Activated CD4-positive, alpha-beta T cell treated with anti-CD3 and anti-CD28 coated beads, Interleukin-10, Interleukin-2, amounts not matched to agents 100 ng/mL and 50 ng/mL, durations not matched to agents 16 hours and 8 hours (primary cell): Measurements from ENCODE around the gene INTS12.
"Not testable (repeated sequence)": the region's sequence is repeated elsewhere in the genome, so short reads cannot be mapped to it uniquely, and the experiment has no call there.

ENCODE experiments used
- DNase-seq: peaks from one replicate; pipeline ENCODE4 v3.0.0-alpha.2; 2020

The INTS12 gene, protein sequence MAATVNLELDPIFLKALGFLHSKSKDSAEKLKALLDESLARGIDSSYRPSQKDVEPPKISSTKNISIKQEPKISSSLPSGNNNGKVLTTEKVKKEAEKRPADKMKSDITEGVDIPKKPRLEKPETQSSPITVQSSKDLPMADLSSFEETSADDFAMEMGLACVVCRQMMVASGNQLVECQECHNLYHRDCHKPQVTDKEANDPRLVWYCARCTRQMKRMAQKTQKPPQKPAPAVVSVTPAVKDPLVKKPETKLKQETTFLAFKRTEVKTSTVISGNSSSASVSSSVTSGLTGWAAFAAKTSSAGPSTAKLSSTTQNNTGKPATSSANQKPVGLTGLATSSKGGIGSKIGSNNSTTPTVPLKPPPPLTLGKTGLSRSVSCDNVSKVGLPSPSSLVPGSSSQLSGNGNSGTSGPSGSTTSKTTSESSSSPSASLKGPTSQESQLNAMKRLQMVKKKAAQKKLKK

DNA sequence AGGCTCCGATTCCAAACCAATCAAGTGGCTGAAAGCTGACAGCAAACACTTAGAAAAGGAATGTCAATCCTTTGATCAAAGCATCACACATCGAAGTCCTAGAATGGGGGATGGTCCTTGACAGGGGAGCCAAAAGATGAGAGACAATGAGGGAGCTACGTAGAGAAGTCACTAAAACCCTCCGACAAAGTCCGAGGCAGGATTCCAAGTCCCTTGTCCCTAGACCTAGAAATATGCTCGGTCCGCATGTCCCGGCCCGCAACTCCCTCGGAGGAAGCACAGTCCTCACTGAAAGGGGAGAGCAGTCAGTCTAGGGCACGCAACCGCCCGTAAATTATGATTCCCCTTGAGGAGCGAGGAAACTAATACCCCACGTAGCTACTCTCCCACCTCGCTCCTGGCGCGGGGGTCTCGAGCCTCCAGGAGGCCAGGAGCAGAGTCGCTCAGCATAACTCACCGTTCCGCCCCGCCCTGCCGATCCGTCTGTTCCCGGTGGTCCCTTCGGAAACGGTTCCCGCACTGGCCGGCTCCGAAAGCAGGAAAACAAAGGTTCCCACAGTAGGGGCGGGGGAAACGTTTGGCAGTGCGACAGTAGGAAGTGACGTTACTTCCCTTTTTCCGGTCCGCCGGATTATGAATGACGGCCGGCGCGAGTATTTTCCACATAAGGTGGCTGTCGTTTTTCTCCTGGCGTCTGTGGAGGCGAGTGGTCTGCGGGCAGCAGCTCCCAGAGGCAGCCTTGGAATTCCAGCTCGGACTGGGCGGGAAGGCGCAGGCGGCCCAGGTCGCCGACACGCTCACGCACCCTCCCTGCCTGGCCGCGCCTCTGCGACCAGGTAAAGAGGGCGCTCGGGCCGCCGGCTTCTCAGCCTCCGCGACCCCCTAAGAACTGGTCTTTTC lies at the start of gene INTS12, which contains the start of gene GSTCD:
TSS of gene INTS12 (minus strand) at position 509 of the 900 bp plus-strand sequence. CDS start 8,684 bp downstream, outside the sequence.
TSS of gene GSTCD (plus strand) at position 604 of the 900 bp plus-strand sequence. CDS start 8,830 bp downstream, outside the sequence.
- DNase-seq = peak; percentile 93

DNA sequence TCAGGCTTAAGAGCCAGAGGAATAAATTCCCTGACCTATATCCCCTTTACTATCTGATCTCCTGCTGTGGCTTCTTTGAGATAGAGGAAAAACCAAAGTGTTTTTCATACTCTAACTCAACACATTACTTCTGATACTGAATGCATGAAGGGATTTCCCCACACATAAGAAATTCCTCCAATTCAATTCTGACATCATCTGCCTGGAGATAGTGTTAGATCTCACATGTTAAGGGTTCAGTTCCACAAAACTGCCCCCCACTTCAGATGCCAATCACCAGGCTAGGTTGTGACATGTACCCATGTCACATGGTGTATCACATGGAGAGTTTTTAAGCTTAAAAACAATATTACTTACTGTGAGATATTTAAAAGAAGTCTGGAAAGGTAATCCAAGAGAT lies 46.9 kb upstream of the INTS12 start:
- no peak for DNase-seq

DNA sequence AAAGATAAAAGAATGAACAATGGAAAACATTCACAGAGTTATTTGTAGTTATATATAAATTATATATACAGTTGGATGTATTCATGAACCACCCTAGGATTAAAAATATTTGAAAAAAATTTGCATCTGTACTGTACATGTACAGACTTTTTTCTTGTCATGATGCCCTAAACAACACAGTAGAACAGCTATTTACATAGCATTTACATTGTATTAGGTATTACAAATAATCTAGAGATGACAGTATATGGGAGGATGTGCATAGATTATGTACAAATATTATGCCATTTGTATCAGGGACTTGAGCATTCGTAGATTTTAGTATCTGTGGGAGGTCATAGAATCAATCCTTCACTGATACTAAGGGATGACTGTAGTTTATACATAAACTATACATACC lies 44.9 kb upstream of the INTS12 start:
- no peak for DNase-seq

DNA sequence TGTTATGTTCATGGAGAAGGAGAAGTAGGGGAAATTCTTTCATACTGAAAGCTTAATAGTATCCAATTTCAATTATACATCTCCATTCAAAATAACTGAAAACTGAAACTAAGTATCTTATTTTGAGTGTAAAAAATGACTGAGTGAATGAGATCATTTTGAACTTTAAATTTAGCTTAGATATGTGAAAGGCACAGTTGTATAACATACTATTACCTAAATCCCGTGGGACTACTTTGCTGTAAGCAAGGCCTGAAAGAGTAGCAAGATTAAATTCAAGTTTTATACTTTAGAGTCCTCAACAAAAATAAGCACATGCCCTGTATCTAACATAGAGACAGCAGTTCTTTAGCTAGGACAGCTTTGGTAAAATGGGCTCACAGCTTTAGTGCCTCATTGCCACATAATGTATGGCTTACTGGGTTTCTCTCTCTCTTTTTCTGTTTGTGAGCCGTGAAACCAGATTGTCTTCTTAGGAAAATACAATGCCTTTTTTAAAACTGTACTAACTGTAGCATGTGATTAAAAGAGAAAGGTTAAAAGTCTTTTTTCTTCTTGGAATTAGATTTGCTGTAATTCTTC lies 43.3 kb upstream of the INTS12 start:
- DNase-seq = no peak

DNA sequence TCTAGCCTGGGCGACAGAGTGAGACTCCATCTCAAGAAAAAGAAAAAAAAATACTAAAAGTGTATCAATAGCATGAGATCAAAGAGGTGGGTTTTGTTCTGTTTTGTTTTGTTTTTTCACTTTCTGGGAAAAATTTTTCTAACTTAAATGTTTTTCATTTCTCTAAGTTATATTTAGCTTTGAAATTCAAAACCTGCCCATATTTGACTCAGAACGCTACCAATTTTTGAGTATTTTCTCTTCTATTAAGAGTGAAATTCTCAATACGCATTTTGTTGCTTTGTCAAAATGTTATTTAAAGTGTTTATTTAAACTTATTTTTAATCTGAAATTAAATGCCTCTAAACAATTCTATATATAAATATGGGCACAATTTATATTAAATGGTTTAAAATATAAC lies 39.7 kb upstream of the INTS12 start:
- DNase-seq = no peak

DNA sequence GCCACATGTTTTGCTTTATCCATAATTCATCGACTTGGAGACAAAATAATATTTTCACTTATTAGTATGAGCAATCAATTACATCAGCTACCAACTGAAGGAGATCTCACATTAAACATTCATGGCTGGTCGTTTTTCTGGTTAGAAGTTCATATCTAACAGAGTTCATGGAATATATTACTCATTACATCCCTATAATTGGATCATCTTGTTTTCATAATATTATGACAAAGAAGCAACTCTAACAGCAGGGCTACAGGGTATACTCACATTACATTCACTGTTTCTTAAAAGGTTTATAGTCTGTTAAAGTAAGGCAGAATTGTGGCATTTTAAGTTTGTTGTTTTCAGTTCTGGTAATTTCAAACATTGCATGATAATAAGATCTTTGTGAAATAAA lies 33.1 kb upstream of the INTS12 start:
- DNase-seq = no peak

DNA sequence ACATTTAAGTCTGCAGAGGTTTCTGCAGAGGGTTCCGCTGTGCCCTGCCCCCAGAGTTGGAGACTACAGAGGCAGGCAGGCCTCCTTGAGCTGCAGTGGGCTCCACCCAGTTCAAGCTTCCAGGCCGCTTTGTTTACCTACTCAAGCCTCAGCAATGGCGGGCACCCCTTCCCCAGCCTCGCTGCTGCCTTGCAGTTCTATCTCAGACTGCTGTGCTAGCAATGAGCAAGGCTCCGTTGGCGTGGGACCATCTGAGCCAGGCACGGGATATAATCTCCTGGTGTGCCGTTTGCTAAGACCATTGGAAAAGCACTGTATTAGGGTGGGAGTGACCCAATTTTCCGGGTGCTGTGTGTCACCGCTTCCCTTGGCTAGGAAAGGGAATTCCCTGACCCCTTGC lies 26.7 kb upstream of the INTS12 start:
- not testable (repeated sequence) for DNase-seq

DNA sequence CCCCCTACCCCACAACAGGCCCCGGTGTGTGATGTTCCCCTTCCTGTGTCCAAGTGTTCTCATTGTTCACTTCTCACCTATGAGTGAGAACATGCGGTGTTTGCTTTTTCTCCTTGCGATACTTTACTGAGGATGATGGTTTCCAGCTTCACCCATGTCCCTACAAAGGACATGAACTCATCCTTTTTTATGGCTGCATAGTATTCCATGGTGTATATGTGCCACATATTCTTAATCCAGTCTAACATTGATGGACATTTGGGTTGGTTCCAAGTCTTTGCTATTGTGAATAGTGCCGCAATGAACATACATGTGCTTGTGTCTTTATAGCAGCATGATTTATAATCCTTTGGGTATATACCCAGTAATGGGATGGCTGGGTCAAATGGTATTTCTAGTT lies 21.4 kb upstream of the INTS12 start:
- not testable (repeated sequence) for DNase-seq

DNA sequence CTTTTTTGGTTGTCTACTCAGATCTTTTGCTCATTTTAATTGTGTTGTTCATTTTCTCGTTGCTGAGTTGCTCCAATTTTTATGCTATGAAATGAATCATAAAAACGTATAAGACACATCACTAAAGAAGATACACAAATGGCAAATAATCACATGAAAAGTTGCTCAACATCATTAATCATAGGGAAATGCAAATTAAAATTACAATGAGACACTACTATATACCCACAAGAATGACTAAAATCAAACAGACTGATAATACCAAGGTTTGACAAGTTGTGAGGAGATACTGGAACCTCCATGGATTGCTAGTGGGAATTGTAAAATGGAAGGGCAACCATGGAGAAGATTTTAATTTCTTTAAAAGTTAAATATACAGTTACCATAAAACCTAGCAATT lies 17.1 kb upstream of the INTS12 start:
- no peak for DNase-seq

DNA sequence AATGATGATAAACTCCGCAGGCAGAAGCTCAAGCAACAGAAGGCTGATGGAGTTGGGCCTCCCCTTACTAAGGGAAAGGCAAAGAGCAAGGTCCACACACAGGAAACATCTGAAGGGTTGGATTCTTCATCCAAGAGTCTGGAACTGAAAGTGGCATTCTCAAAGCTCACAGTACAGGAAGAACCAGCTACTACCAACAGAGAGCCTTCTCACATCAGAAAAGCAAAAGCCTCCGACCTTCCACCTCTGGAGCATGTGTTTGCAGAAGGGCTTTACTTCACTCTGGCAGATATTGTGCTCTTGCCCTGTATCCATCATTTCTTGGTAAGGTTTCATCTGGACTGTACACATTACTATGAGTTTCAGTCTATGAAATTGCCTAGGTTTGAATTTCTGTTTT lies 10.7 kb upstream of the INTS12 start:
- no peak for DNase-seq

DNA sequence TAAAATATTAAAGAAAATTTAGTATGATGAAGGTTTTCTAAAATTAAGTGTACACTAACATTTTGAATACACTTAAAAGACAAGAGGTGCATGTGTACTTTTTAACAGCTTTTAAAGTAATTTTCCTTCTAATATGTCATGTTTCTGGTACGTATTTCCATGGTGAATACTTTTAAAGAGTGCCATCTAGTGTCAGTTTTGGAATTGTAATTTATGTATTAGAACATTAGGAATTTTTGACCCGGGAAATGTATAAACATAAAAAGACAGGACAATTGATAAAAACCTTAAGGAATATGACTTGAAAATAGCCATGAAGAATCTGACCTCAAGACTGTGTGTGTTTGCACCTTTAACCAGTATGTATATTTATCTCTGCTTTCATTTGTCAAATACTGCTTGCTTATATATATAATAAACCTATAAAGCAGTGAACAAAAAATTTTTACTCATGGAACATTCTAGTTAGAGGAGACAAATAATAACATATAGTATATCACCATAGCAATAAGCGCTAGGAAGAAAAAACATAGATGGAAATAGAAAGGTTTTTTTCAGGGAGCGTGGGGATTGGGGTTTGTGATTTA lies 7.3 kb upstream of the INTS12 start:
- DNase-seq = peak; percentile 11

DNA sequence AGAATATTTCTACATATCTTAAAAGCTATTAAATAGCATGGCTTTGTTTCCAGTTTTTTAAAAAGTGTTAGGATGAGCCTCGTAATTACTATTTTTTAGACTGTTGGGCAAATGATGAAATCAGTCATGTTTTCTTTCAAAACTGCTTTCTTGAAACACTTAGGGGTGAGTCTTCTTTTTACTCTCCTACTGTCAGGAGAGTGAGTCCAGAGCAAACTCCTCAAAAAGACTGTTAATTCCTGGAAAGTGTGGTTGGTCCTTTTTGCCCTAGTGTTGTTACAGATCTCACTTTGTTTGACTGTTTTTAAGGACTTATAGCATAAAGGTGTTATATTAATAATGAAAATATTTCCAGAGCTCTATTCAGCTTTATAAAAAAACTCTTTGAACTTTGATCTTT lies 6.4 kb upstream of the INTS12 start:
- no peak for DNase-seq

DNA sequence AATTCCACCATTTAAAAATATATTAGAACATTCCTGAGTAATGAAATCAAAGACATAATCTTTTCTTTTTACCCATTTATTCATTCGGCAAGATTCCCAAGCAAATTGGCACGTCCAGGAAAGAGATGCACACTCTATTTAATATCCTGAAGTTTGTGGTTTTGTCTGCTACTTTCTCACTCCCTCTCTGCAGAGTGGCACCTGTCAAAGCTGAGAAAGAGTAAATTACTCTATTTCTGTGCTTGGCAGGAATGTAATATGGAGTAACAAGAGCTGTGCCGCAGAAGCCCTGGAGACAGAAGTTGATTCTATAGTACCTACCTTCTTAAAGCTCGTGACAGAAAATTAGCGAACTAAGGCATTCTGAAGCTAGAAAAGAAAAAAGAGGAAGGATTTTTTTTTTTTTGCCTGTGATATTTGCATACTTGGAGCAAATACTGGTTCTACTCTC lies 5.6 kb upstream of the INTS12 start:
- DNase-seq = no peak

DNA sequence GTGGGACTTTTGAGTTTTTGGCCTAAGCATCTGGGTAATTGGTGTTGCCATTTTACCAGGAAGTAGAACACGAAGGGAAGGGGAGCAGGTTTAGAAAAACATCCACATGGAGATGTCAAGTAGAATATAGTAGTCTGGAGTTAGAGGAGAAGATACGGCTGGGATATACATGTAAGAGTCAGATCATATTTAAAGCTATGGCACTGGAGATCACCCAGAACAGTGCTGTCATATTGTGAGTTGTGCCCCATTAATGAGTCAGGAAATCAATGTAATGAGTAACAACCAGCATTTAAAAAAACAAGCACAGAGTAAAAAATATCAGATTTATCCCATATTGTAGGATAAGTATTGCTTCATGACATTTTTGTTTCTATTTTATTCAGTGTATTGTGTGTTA lies 4.3 kb upstream of the INTS12 start:
- peak; percentile 8 for DNase-seq

DNA sequence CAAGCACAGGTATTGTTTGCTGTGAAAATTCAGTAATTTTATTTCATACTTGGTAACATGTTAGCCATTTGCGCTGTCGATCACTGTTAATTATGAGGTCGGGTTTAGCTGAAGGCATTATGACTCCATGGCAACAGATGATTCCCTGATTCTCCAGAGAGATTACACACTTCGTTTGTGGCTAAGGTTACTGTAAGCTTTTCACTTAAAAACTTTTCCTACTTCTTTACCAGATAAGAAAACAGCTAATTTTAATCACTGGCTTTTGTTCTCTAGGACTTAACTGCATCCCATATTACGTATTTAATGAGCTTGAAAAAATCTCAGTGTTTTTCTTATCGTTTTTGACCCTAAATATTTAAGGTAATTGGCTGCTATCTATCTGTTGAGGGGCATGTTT lies 2.2 kb upstream of the INTS12 start:
- DNase-seq = no peak

DNA sequence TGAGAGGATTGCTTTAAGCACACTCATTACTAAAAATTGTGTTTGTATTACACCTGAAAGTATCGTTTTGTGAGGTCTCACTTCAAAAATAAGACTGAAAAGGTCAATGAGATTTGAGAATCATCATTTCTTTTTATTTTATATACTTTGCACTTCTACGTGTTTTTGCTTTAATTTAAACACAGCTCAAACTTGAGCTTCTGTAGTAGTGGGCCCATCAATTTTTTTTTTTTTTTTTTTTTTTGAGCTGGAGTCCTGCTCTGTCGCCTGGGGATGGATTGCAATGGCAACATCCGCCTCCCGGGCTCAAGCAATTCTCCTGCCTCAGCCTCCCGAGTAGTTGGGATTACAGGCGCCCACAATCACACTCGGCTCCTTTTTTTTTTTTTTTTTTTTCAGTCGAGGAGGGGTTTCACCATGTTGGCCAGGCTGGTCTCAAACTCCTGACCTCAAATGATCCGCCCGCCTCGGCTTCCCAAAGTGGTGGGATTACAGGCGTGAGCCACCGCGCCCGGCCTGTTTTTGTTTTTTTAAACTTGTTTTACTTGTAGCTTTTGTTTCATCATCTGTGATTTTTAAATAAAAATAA lies 1.6 kb upstream of the INTS12 start:
- DNase-seq = no peak

DNA sequence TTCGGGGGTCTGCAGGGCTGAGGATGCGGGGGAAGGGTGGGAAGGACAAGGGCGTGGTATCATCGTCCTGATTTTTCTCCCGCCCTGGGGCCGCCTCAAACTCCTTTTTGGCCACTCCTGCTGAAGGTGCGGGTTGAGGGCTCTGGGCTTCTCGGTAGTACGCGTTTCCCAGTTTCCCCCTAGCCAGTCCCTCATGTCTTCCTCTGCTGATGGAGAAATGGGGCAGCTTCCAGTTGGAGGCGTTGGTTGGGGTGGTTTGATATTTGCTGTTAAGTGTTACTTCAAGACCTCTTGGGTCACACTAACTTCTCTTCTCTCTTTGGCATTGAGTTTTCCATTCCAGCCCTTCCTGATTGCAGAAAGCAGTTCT lies 577 bp upstream of the INTS12 start:
- peak; percentile 10 for DNase-seq

DNA sequence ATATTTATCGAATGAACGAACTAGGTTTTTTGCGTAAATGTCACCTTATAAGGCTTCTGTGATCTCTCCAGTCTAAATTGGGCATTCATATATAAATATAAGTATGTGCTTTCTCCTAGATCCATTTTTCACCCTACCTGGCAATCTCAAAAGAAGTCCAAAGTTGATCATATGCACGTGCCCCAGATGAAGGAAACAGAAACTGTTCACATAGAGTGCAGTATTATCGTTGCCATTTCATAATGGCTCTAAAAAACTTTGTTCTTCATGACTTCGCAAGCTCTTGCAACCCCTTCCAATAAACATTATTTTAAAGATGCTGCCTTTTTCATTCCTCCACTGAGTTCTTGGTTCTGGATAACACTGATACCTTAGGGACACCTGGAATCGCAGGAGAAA lies 708 bp downstream of the INTS12 start:
- peak; percentile 4 for DNase-seq

DNA sequence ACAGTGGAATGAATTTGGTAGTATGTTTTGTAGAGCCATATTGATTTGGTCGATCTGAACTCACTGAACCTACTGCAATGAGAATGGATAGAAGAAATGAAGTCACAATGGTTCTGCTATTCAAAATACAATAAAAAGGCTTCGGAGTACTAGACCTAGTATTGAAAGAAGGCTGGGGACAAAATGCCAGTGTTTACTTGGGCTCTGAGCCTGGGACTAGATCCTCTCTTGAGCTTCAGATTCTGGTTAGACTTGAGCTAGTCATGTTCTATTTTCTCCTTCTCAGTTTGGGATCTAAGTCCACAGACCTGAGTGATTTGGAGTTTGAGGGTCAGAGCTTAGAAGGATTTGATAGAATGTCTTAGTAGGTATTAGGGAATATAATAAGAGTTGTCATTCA lies 9.9 kb downstream of the INTS12 start:
- DNase-seq = no peak

DNA sequence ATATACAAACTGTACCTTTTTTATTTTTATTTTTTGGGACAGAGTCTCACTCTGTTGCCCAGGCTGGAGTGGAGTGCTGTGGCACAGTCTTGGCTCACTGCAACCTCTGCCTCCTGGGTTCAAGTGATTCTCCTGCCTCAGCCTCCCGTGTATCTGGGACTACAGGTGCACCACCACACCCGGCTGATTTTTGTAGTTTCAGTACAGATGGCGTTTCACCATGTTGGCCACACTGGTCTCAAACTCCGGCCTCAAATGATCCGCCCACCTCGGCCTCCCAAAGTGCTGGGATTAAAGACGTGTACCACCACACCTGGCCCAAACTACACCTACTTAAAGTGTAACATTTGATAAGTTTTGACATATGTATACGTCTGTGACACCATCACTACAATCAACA lies 12.7 kb downstream of the INTS12 start:
- not testable (repeated sequence) for DNase-seq

DNA sequence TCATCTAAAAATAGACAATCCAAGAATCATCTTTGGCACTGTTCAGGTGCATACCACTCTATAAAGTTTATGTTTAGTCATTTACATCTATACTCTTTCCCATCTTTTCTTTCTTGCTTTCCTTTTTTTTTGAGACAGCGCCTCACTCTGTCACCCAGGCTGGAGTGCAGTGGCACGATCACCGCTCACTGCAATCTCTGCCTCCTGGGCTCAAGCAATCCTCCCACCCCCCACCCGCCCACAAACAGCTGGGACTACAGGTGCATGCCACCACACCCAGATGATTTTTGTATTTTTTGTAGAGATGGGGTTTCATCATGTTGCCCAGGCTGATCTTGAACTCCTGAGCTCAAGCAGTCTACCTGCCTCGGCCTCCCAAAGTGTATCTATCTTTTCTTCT lies 13.7 kb downstream of the INTS12 start:
- not testable (repeated sequence) for DNase-seq

DNA sequence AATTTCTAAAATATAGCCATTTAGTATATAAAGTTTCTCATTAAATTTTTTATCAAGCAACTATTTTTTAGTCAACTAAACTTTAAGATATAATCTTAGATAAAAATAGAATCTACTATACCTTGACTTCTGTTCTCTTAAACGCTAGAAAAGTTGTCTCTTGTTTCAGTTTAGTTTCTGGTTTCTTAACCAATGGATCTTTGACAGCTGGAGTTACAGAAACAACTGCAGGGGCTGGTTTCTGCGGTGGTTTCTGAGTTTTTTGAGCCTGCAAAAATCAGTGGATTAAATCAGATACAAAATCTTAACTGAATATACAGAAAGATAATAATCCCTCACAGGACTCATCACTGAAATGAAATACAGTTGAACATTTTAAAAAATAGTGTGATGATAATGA lies 21.9 kb downstream of the INTS12 start:
- DNase-seq = no peak

DNA sequence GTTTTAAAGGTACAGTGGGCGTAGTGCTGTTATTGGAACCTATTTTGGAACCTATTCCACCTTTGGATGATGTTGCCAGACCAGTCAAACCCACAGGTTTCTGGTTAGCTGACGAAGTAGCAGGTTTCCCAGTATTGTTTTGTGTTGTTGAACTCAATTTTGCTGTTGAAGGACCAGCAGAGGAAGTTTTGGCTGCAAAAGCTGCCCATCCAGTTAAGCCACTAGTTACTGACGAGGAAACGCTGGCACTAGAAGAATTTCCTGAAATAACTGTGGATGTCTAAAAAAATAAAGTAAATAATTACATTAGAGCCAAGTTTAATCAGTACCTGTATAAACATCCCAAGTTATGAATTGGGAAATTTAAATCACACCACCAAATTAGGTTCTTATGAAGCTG lies 25.5 kb downstream of the INTS12 start:
- no peak for DNase-seq
